HG03558 (cell line): ENCODE results near the gene OR56A4.

Experiments used
- ATAC-seq: cut with Tn5 transposase; IDR thresholded peaks from one replicate; pipeline ENCODE4 v1.9.1; 2021; ENCODE audit warnings: moderate number of reproducible peaks; ENCODE audit not compliant: unreplicated experiment; ENCODE audit errors: extremely low read depth

Gene OR56A4, protein sequence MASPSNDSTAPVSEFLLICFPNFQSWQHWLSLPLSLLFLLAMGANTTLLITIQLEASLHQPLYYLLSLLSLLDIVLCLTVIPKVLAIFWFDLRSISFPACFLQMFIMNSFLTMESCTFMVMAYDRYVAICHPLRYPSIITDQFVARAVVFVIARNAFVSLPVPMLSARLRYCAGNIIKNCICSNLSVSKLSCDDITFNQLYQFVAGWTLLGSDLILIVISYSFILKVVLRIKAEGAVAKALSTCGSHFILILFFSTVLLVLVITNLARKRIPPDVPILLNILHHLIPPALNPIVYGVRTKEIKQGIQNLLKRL

GRCh38 chr11:6006846-6007245 lies at the start of gene OR56A4:
TSS of gene OR56A4 (minus strand) at chr11:6006946. CDS start at chr11:6002992, 3,954 bp downstream.
- ATAC-seq = no peak

DNA sequence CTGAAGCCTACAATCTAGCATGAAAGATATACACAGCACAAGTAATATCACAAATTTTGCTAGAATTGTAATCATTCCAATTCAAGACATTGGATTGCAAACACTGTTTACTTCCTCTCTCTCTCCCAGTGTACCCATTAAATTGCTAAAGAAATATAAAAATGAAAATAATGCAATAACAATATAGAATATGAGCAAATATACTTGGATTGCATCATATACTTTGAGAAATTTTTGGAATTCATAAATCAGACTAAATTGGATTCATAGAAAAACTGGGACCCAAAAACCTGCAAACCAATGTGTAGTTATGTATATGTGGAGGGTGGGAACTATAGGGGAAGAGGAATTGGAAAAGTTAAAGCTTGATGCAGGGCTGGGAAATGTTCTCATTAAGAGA lies 48.8 kb upstream of the OR56A4 start:
- no peak for ATAC-seq

DNA sequence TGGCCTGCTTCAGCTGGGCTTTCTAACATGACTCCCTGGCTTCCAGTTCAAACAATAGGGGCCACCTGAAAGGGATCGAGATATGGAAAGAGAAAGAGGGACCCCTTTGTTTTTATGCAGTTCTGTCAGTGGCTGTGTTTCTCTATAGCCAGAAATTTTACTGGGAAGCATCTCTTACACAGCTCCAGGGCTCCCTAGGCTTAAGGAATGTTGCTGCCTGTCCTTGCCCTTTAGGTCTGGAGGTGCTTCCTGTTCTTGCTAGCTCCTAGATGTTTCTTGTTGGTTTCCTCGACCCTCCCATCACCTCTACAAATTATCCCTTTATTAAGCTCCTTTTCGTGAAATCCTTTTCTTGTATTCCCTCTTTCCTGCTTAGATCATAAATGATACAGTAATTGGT lies 45.6 kb upstream of the OR56A4 start:
- ATAC-seq = no peak

DNA sequence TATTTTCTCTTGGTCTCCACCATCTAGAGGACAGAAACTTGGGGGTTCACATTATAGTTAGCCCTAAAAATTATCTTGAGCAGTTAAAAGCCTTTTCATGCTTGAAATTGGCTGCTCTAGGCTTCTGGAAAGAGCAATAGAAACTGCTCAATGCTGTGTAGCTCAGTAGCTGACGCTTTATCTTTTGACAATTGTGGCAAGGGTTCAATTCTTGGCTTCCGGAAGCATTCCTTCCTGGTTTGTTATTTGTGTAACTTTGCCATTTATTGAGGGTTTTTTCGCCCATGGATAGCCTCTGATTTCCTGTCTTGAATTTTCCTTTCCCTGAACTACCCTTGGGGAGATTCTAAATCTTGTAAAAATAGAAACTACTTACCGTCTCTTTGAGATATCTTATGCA lies 34.1 kb upstream of the OR56A4 start:
- ATAC-seq = no peak

- no peak for ATAC-seq
These were observed 24.1 kb upstream of the OR56A4 start, which contains the start of gene OR56A1 for GRCh38 chr11:6030708-6031405. TSS of gene OR56A1 (minus strand) at chr11:6030758. CDS start at chr11:6027692, 3,066 bp downstream.

DNA sequence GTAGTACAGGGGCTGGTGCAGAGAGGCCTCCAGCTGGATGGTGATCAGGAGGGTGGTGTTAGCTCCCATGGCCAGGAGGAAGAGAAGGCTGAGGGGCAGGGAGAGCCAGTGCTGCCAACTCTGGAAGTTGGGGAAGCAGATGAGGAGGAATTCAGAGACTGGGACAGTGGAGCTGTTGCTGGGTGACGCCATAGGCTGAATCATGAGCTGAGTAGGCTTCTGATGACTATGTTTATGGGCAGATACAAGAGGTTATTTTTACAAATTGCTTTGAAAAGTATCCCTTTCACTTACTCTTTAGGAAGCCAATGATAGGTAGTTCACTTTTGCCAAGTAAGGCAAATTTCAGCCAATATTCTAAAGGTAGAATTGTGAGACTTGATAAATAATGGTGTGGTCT lies 20.8 kb upstream of the OR56A4 start:
- ATAC-seq = no peak

DNA sequence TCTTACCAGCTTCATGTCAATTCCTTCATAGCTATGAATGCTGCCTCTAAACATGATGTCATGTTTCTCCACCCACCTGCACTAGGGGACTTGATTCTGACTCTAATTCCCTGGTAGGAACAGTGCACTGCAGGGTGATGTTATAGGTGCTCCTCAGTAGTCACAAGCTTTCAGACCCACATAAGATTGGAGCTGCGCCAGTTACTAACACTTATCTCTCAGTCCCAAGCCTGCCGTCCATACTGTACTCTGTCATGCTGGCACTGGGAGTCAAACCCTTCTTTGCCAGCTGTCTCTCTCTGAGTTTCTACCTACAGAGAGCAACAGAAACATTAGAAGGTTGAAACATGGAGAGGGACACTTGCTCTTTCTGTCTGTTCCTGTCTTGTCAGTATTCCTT lies 18.3 kb upstream of the OR56A4 start:
- ATAC-seq = no peak

DNA sequence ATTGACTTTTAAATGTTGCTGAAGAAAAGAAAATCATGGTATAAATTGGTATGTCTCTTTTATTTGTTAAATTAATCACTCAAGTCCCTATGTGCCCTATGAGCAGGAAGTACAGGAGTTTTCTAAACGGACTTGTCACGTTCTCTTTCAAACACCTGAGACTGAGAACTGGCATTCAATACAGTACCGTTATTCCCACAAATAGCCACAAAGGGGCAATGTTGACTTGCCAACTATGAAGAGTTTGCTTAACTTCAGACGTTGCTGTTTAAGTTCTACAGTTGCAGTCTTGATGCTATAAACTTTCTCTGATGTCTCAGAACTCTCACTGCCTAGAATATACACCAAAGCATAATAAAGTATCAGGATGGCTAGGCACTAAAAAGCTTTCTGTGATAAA lies 16.2 kb upstream of the OR56A4 start:
- no peak for ATAC-seq

DNA sequence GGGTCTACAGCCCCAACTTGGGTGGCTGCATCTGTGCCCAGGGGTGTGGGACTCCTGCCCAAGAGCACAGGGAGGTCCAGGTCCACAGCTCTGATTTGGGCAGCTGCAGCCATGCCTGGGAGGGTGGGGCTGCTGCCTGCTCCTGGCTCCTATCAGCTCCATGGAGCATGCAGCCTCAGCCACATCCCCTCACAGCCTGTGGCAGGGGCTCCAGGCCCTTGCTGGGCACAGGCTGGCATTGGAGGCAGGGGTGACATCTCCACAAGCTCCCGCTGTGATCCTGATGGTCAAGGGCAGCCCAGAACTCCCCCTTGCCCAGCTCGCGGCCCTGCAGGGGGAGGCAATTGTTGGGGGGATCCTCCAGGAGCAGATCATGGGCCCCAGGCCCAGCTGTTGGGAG lies 6.3 kb upstream of the OR56A4 start:
- no peak for ATAC-seq

DNA sequence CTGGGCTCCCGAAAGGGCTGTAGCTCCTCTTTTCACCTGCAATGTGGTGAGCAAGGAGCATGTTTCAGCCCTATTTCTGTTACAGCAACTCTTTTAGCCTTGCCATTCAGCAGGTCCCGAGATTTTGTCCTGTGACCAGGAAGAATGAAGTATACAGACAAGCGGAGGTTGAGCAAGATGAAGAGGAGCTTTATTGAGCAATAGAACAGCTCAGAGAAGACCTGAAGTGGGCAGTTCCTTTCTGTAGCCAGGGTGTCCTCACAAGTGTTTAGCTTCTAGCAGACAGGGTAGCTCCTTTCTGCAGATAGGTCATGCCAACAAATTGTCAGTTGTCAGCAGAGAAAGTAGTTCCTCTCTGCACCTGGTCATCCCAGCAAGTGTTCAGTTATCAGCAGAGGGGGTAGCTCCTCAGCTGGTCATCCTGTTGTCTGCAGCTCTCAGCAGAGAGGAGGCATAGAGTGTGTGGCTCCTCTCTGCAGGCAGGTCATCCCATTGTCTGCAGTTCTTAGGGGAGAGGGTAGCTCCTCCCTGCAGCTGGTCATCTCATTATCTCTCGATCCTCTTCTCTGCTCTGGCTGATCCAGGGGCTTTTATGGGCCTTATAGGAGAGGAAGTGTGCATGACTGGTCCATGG lies 5.4 kb upstream of the OR56A4 start:
- ATAC-seq = no peak

DNA sequence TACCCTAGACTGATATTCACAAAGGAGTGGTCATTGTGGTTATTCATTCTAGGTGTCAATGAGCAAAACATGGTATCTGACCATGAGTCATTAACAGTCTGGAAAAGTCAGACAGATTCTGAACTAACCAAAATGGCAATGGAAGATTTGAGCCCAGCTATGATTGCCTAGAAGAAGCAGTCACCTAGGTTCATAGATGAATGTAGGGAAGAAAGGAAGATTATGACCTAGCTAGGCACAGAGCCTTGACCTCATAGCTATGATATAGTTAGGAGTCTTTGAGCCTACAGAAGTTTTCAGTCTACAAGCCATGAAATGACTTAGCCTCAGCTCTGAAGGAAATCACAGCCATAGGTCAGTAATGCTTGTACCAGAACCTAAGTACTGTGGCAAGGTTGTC lies 351 bp downstream of the OR56A4 start:
- ATAC-seq = no peak

- ATAC-seq = no peak
These were observed 4.5 kb downstream of the OR56A4 start for GRCh38 chr11:6002202-6002699.

DNA sequence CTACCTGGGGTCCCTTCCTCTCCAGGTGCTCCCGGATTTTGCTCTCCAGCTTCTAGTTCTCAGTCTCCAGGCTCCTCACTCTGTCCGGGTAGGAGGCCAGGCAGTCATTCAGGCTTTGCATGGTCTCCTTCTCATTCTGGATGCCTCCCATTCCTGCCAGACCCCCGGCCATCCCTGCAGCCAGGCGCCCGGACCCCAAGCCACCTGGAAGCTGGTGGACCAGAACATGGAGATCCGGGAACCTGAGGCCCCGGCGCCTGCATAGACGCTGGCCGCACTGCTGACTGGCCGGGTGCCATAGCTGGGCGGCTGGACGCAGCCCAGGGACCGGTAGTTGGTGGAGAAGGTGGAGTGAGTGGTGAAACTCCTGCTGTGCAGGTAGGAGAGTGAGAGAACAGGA lies 12.0 kb downstream of the OR56A4 start:
- ATAC-seq = no peak

- no peak for ATAC-seq
These were observed 14.0 kb downstream of the OR56A4 start for GRCh38 chr11:5992604-5993251.

DNA sequence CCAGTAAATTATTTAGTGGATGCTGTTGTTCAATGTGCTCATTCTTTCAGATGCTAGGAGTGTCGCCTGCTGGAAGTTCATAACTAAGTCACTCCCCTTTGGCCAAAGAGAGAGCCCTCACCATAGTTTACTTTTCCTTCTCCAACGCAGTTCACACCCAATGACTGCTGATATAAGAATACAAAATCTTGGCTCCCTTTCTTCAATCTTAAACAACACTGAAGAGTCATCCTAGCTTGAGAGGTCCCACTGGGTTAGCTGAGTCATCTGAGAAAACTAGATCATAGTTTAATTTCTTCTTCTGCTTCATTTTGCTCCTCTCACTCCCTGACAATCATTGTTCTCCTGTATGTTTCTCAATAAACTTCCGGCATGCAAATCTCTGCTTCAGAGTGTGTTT lies 14.6 kb downstream of the OR56A4 start:
- no peak for ATAC-seq

- ATAC-seq = no peak
These were observed 17.5 kb downstream of the OR56A4 start for GRCh38 chr11:5989203-5989602.

DNA sequence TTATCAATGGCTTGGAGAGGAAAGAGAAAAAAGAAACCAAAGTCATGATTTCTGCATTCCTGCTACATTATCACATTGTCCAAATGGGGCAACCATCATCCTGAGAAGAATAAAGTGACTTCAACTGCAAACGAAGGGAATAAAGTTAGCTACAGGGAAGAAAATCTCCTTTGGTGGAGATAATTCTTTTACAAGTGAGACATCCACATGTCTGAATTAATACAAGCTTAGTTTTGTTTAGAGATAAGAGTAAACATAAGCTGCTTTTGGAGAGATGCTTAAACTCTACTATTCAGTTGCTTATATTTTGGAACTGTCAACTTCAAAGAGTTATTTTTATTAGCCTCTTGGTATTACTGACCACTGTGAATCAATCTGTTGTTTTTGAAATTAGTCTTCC lies 19.9 kb downstream of the OR56A4 start, which contains the start of gene OR52L1:
Gene OR52L1, minus strand, starts transcription at position 101 of the 400 bp plus-strand sequence. Its CDS starts 55 bp downstream, at position 46.
- ATAC-seq = no peak

- ATAC-seq = no peak
These were observed 23.3 kb downstream of the OR56A4 start for GRCh38 chr11:5983443-5983842.

DNA sequence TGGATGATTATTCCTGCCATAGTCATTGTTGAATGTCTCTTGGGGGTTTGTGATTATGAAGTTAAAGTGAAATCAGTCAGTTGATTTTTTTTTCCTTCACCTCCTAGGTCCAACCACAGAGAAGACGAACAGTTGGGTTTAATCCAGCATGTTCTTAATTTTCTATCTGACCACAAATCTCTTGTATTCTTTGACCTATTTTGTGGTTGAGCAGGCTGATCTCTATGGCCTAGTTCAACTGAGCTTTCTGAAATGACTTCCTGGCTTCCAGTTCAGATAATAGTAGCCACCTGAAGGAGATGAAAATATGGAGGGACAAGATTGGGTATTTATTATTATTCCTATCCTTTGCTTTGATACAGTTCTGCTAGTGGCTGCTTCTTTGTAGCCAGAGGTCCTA lies 33.2 kb downstream of the OR56A4 start:
- no peak for ATAC-seq

DNA sequence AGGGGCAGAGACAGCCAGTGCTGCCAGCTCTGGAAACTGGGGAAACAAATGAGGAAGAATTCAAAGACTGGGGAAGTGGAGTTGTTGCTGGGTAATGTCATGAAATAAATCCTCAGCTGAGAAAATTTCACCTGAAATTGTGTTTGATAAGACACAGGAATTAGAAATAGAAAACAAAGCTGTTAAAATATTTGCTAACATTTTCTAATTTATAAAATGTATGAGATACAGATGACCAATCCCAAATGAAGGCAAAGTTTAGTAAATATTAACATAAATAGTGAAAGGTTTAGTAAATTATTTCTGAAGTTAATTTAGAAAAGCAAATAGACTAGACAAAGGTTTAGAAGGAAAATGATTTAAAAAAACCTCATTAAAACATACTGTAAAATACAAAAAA lies 38.4 kb downstream of the OR56A4 start, which contains the start of gene OR56A5:
Gene OR56A5, minus strand, starts transcription at position 101 of the 400 bp plus-strand sequence. Its CDS starts 0 bp downstream, at position 101.
- no peak for ATAC-seq
